ENCODE results near the gene APPBP2.

Gene APPBP2

GRCh38 chr17:60451965-60452364, 74.1 kb downstream of the APPBP2 start:
- TF ChIP-seq TEAD4 (IDR thresholded peaks at IDR 0.05) (no peak), CREB1 (IDR thresholded peaks at IDR 0.05; ENCODE audit: low read depth) (no peak), EP300 (IDR thresholded peaks at IDR 0.05; ENCODE audit: borderline replicate concordance) (no peak), EGR1 (IDR thresholded peaks at IDR 0.05) (no peak), ZBTB7A (IDR thresholded peaks at IDR 0.05; ENCODE audit: low read depth) (no peak), NFIC (IDR thresholded peaks at IDR 0.05) (no peak), FOXM1 (IDR thresholded peaks at IDR 0.05; ENCODE audit: borderline replicate concordance, low read depth) (no peak), TAF1 (IDR thresholded peaks at IDR 0.05; ENCODE audit: low read depth) (no peak), MAX (IDR thresholded peaks at IDR 0.05) (no peak), RAD21 (IDR thresholded peaks at IDR 0.05; ENCODE audit: low read depth) (no peak), REST (IDR thresholded peaks at IDR 0.05; ENCODE audit: low read depth) (no peak), CEBPB (IDR thresholded peaks at IDR 0.05) (no peak)

GRCh38 chr17:60451071-60451470, 75.0 kb downstream of the APPBP2 start:
- TF ChIP-seq REST (IDR thresholded peaks at IDR 0.05; ENCODE audit: low read depth) (no peak), EGR1 (IDR thresholded peaks at IDR 0.05) (no peak), EP300 (IDR thresholded peaks at IDR 0.05; ENCODE audit: borderline replicate concordance) (no peak), USF1 (IDR thresholded peaks at IDR 0.05) (no peak), TEAD4 (IDR thresholded peaks at IDR 0.05) (no peak), MAX (IDR thresholded peaks at IDR 0.05) (no peak), YY1 (IDR thresholded peaks at IDR 0.05; ENCODE audit: low read depth) (no peak), RAD21 (IDR thresholded peaks at IDR 0.05; ENCODE audit: low read depth) (no peak), NFIC (IDR thresholded peaks at IDR 0.05) (no peak), FOXM1 (IDR thresholded peaks at IDR 0.05; ENCODE audit: borderline replicate concordance, low read depth) (no peak), CEBPB (IDR thresholded peaks at IDR 0.05) (no peak), TCF12 (IDR thresholded peaks at IDR 0.05; ENCODE audit: low read depth) (no peak), TAF1 (IDR thresholded peaks at IDR 0.05; ENCODE audit: low read depth) (no peak)

- TF ChIP-seq EP300 (IDR thresholded peaks at IDR 0.05; ENCODE audit: borderline replicate concordance) (no peak), NFIC (IDR thresholded peaks at IDR 0.05) (no peak), TEAD4 (IDR thresholded peaks at IDR 0.05) (no peak), USF1 (IDR thresholded peaks at IDR 0.05) (no peak), REST (IDR thresholded peaks at IDR 0.05; ENCODE audit: low read depth) (no peak), ZBTB7A (IDR thresholded peaks at IDR 0.05; ENCODE audit: low read depth) (no peak), CEBPB (IDR thresholded peaks at IDR 0.05) (no peak), TAF1 (IDR thresholded peaks at IDR 0.05; ENCODE audit: low read depth) (no peak), EGR1 (IDR thresholded peaks at IDR 0.05) (no peak), YY1 (IDR thresholded peaks at IDR 0.05; ENCODE audit: low read depth) (no peak)
These were observed 78.7 kb downstream of the APPBP2 start for GRCh38 chr17:60447375-60447774.

GRCh38 chr17:60445144-60445543, 80.9 kb downstream of the APPBP2 start:
- no peak for TF ChIP-seq ZBTB7A (IDR thresholded peaks at IDR 0.05; ENCODE audit: low read depth)

- TF ChIP-seq TEAD4 (IDR thresholded peaks at IDR 0.05) (no peak), CEBPB (IDR thresholded peaks at IDR 0.05) (no peak), ZBTB7A (IDR thresholded peaks at IDR 0.05; ENCODE audit: low read depth) (no peak)
These were observed 82.3 kb downstream of the APPBP2 start for GRCh38 chr17:60443713-60444112.
